ENCODE measurements around the gene PPP2R2D.

PPP2R2D gene

GRCh38 chr10:131875501-131875900, 25.3 kb upstream of the PPP2R2D start (continued):
- no peak for TF ChIP-seq TSHZ2 (CRISPR knock-in tag; IDR thresholded peaks at IDR 0.05)
- no peak for TF ChIP-seq GLIS3 (CRISPR knock-in tag; IDR thresholded peaks at IDR 0.05)
- no peak for TF ChIP-seq TOX (CRISPR knock-in tag; IDR thresholded peaks at IDR 0.05; ENCODE audit: borderline replicate concordance)
- TF ChIP-seq SNAI2 (CRISPR knock-in tag; IDR thresholded peaks at IDR 0.05): no peak

GRCh38 chr10:131876017-131876416, 24.8 kb upstream of the PPP2R2D start:
- ATAC-seq: no peak
- TF ChIP-seq OSR1 (CRISPR knock-in tag; IDR thresholded peaks at IDR 0.05) (no peak), PPARA (CRISPR knock-in tag; IDR thresholded peaks at IDR 0.05; ENCODE audit: borderline replicate concordance) (no peak), GLIS3 (CRISPR knock-in tag; IDR thresholded peaks at IDR 0.05) (no peak), TSHZ2 (CRISPR knock-in tag; IDR thresholded peaks at IDR 0.05) (no peak), CSRNP3 (CRISPR knock-in tag; IDR thresholded peaks at IDR 0.05) (no peak), SNAI2 (CRISPR knock-in tag; IDR thresholded peaks at IDR 0.05) (no peak), ZNF8 (CRISPR knock-in tag; IDR thresholded peaks at IDR 0.05) (no peak)

- no peak for ATAC-seq
- TF ChIP-seq ARNTL (CRISPR knock-in tag; IDR thresholded peaks at IDR 0.05; ENCODE audit: borderline replicate concordance, low read depth): no peak
- TF ChIP-seq OSR1 (CRISPR knock-in tag; IDR thresholded peaks at IDR 0.05): no peak
Measured at GRCh38 chr10:131876508-131876907, 24.3 kb upstream of the PPP2R2D start.

GRCh38 chr10:131880016-131880590, 20.7 kb upstream of the PPP2R2D start:
- TF ChIP-seq PATZ1 (CRISPR knock-in tag; IDR thresholded peaks at IDR 0.05; ENCODE audit: borderline replicate concordance): no peak
- TF ChIP-seq ZNF565 (CRISPR knock-in tag; conservative IDR thresholded peaks at IDR 0.05; ENCODE audit: low read depth): no peak
- no peak for TF ChIP-seq PPARA (CRISPR knock-in tag; IDR thresholded peaks at IDR 0.05; ENCODE audit: borderline replicate concordance)
- no peak for TF ChIP-seq TCF4 (CRISPR knock-in tag; IDR thresholded peaks at IDR 0.05; ENCODE audit: borderline replicate concordance)
- TF ChIP-seq ZNF8 (CRISPR knock-in tag; IDR thresholded peaks at IDR 0.05): no peak
- ATAC-seq: no peak

- no peak for ATAC-seq
- no peak for TF ChIP-seq ZNF70 (CRISPR knock-in tag; IDR thresholded peaks at IDR 0.05)
- TF ChIP-seq CSDC2 (CRISPR knock-in tag; IDR thresholded peaks at IDR 0.05): no peak
- no peak for TF ChIP-seq GLIS3 (CRISPR knock-in tag; IDR thresholded peaks at IDR 0.05)
- no peak for TF ChIP-seq TSHZ2 (CRISPR knock-in tag; IDR thresholded peaks at IDR 0.05)
- no peak for TF ChIP-seq SNAI2 (CRISPR knock-in tag; IDR thresholded peaks at IDR 0.05)
Measured at GRCh38 chr10:131881104-131881880, 19.5 kb upstream of the PPP2R2D start.

Data from SK-N-SH treated with all-trans-retinoic acid at 6 μM for 48 hours (cell line).